Fibroblast of skin of right quadriceps (primary cell): ENCODE measurements around the gene MAP10.
"Not testable (repeated sequence)": the region's sequence is repeated elsewhere in the genome, so short reads cannot be mapped to it uniquely, and the experiment has no call there.

ENCODE experiments used
- DNase-seq: peaks from one replicate; pipeline ENCODE4 v3.0.0-alpha.2; 2013

Gene MAP10

GRCh38 chr1:232805269-232806185 lies at the start of gene MAP10:
MAP10 (plus strand) TSS chr1:232805416; CDS start chr1:232805450, 34 bp downstream.
- peak; percentile 88 for DNase-seq

- no peak for DNase-seq
Measured at GRCh38 chr1:232764458-232765251, 40.6 kb upstream of the MAP10 start.

- DNase-seq: no peak
Measured at GRCh38 chr1:232765542-232765941, 39.7 kb upstream of the MAP10 start.

- DNase-seq: no peak
Measured at GRCh38 chr1:232766241-232766890, 38.9 kb upstream of the MAP10 start.

GRCh38 chr1:232766904-232767303 lies 38.3 kb upstream of the MAP10 start:
- no peak for DNase-seq

- peak; percentile 83 for DNase-seq
Measured at GRCh38 chr1:232767305-232768074, 37.7 kb upstream of the MAP10 start.

GRCh38 chr1:232768793-232769192 lies 36.4 kb upstream of the MAP10 start:
- no peak for DNase-seq

GRCh38 chr1:232769733-232770132 lies 35.5 kb upstream of the MAP10 start:
- peak; percentile 74 for DNase-seq

- no peak for DNase-seq
Measured at GRCh38 chr1:232773752-232774151, 31.5 kb upstream of the MAP10 start.

GRCh38 chr1:232776526-232777106 lies 28.6 kb upstream of the MAP10 start:
- no peak for DNase-seq

GRCh38 chr1:232780354-232780753 lies 24.9 kb upstream of the MAP10 start:
- no peak for DNase-seq

GRCh38 chr1:232784794-232785193 lies 20.4 kb upstream of the MAP10 start:
- DNase-seq: no peak

GRCh38 chr1:232785630-232786029 lies 19.6 kb upstream of the MAP10 start:
- DNase-seq: not testable (repeated sequence)

- no peak for DNase-seq
Measured at GRCh38 chr1:232786845-232787455, 18.3 kb upstream of the MAP10 start.

- no peak for DNase-seq
Measured at GRCh38 chr1:232788235-232788872, 16.9 kb upstream of the MAP10 start.

- DNase-seq: peak; percentile 74
Measured at GRCh38 chr1:232789651-232790050, 15.6 kb upstream of the MAP10 start.

- no peak for DNase-seq
Measured at GRCh38 chr1:232792949-232793348, 12.3 kb upstream of the MAP10 start.

GRCh38 chr1:232793944-232794343 lies 11.3 kb upstream of the MAP10 start:
- peak; percentile 81 for DNase-seq

- no peak for DNase-seq
Measured at GRCh38 chr1:232795497-232796053, 9.6 kb upstream of the MAP10 start.

- no peak for DNase-seq
Measured at GRCh38 chr1:232797856-232798510, 7.2 kb upstream of the MAP10 start.
